HEK293 (cell line): ENCODE results near the gene IGFBP7.

ENCODE experiments used
- CTCF ChIA-PET: fragments of 350-600 bp; formaldehyde crosslinking; extraction: SDS; loops from one replicate; lab custom pipeline; 2021; ENCODE audit warnings: antibody characterized with exemption; lab: Yijun Ruan, JAX
- POLR2A ChIA-PET: fragments of 300-600 bp; formaldehyde crosslinking; extraction: SDS; loops from one replicate; lab custom pipeline; 2020; ENCODE audit warnings: antibody characterized with exemption, inconsistent platforms; lab: Yijun Ruan, JAX
- H3K27ac ChIP-seq: fragments of 200-500 bp; sonication (Bioruptor generic); 2 replicates; pipeline ENCODE4 v1.5.1; 2014; ENCODE audit warnings: low read depth, low read length, control low read depth, inconsistent platforms; ENCODE audit errors: extremely low read depth
- H3K36me3 ChIP-seq, 2 experiments: fragments of 200-500 bp in 1 of 2; sonication (Bioruptor generic) in 1 of 2; 1 replicate in 1 of 2; 2 replicates in 1 of 2; pipeline ENCODE4 v1.5.1; 2014 to 2017; ENCODE audit warnings: inconsistent platforms in 2 of 2, low read length in 2 of 2; ENCODE audit not compliant: control insufficient read depth in 2 of 2, insufficient read depth in 1 of 2
- H3K4me1 ChIP-seq: fragments of 200-500 bp; sonication (Bioruptor generic); 2 replicates; pipeline ENCODE4 v1.5.1; 2014; ENCODE audit warnings: mild to moderate bottlenecking, low read length, inconsistent platforms; ENCODE audit not compliant: control insufficient read depth, insufficient read depth
- H3K4me3 ChIP-seq: 2 replicates; pipeline ENCODE4 v1.5.1; 2011; ENCODE audit warnings: low read depth, mild to moderate bottlenecking, control low read depth, low read length, moderate library complexity
- H3K9me3 ChIP-seq: fragments of 200-500 bp; sonication (Bioruptor generic); 2 replicates; pipeline ENCODE4 v1.5.1; 2014; ENCODE audit warnings: low read depth, low read length, inconsistent platforms; ENCODE audit not compliant: control insufficient read depth, insufficient read depth
- EGR2 ChIP-seq: fragments of 450-650 bp; formaldehyde crosslinking; IDR thresholded peaks from 2 replicates; pipeline ENCODE4 v1.5.1; 2016; ENCODE audit warnings: low read depth, missing biosample characterization, missing genetic modification characterization
- GFI1B ChIP-seq: fragments of 450-650 bp; formaldehyde crosslinking; IDR thresholded peaks from 2 replicates; pipeline ENCODE4 v1.5.1; 2016; ENCODE audit warnings: missing biosample characterization, missing genetic modification characterization
- GLIS2 ChIP-seq: fragments of 450-650 bp; formaldehyde crosslinking; IDR thresholded peaks from 2 replicates; pipeline ENCODE4 v1.5.1; 2016; ENCODE audit warnings: missing biosample characterization, missing genetic modification characterization
- HOXC10 ChIP-seq: sonication (generic); formaldehyde crosslinking; IDR thresholded peaks from 2 replicates; pipeline ENCODE4 v1.8.1; 2023; ENCODE audit warnings: mild to moderate bottlenecking, missing genetic modification reagents
- KLF9 ChIP-seq: fragments of 450-650 bp; formaldehyde crosslinking; IDR thresholded peaks from 2 replicates; pipeline ENCODE4 v1.5.1; 2016; ENCODE audit warnings: missing biosample characterization, missing genetic modification characterization, low read depth
- PATZ1 ChIP-seq: fragments of 450-650 bp; formaldehyde crosslinking; IDR thresholded peaks from 2 replicates; pipeline ENCODE4 v1.5.1; 2016; ENCODE audit warnings: missing biosample characterization, missing genetic modification characterization
- ZFHX2 ChIP-seq: fragments of 450-650 bp; formaldehyde crosslinking; conservative IDR thresholded peaks from 2 replicates; pipeline ENCODE4 v1.5.1; 2016; ENCODE audit warnings: missing biosample characterization, missing genetic modification characterization
- ZNF18 ChIP-seq: fragments of 450-650 bp; formaldehyde crosslinking; IDR thresholded peaks from 2 replicates; pipeline ENCODE4 v1.5.1; 2016; ENCODE audit warnings: missing biosample characterization, missing genetic modification characterization
- ZNF416 ChIP-seq: fragments of 450-650 bp; formaldehyde crosslinking; IDR thresholded peaks from 2 replicates; pipeline ENCODE4 v1.5.1; 2016; ENCODE audit warnings: missing biosample characterization, missing genetic modification characterization
- ZNF426 ChIP-seq: fragments of 450-650 bp; formaldehyde crosslinking; IDR thresholded peaks from 2 replicates; pipeline ENCODE4 v1.5.1; 2017; ENCODE audit warnings: missing biosample characterization, missing genetic modification characterization, mild to moderate bottlenecking, inconsistent platforms, moderate library complexity
- ZNF488 ChIP-seq: fragments of 450-650 bp; formaldehyde crosslinking; IDR thresholded peaks from 2 replicates; pipeline ENCODE4 v1.5.1; 2016; ENCODE audit warnings: missing biosample characterization, missing genetic modification characterization
- ZNF529 ChIP-seq: fragments of 450-650 bp; formaldehyde crosslinking; IDR thresholded peaks from 2 replicates; pipeline ENCODE4 v1.5.1; 2017; ENCODE audit warnings: missing genetic modification characterization, missing biosample characterization; ENCODE audit not compliant: insufficient replicate concordance
- ZNF585B ChIP-seq: fragments of 450-650 bp; formaldehyde crosslinking; IDR thresholded peaks from 2 replicates; pipeline ENCODE4 v1.5.1; 2016; ENCODE audit warnings: missing biosample characterization, missing genetic modification characterization
- ZNF677 ChIP-seq: fragments of 450-650 bp; IDR thresholded peaks from 2 replicates; pipeline ENCODE4 v1.5.0; 2018; ENCODE audit warnings: missing biosample characterization, mild to moderate bottlenecking, missing genetic modification characterization, moderate library complexity
- ZNF76 ChIP-seq: fragments of 450-650 bp; formaldehyde crosslinking; IDR thresholded peaks from 2 replicates; pipeline ENCODE4; 2016; ENCODE audit warnings: low read depth, missing biosample characterization, missing genetic modification characterization, borderline replicate concordance
- ZNF776 ChIP-seq: fragments of 450-650 bp; formaldehyde crosslinking; IDR thresholded peaks from 2 replicates; pipeline ENCODE4 v1.5.0; 2017; ENCODE audit warnings: missing biosample characterization, missing genetic modification characterization, borderline replicate concordance
- TF ChIP-seq, protein P1 (sequence below): fragments of 450-650 bp; formaldehyde crosslinking; IDR thresholded peaks from 2 replicates; pipeline ENCODE4 v1.5.1; 2016; ENCODE audit warnings: missing biosample characterization, missing genetic modification characterization
- TF ChIP-seq, protein P2 (sequence below): fragments of 450-650 bp; formaldehyde crosslinking; IDR thresholded peaks from 2 replicates; pipeline ENCODE4 v1.5.1; 2017; ENCODE audit warnings: missing biosample characterization, missing genetic modification characterization

The IGFBP7 gene

DNA sequence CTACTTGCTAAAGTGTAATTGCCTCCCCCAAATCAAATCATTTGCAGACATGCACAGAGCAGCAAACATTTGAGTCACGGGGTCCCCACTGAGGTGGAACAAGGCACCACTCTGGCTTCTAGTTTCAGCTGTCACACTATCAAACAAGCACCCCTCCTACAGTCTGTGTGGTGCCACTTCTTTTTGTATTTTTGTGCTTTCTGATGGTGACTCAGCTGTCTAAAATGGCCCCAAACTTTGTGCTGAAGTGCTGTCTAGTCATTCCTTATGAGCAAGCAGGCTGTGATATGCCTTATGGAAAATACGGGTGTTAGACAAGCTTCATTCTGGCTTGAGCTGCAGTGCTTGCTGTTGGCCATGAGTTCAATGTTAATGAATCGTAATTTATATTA, 15.4 kb downstream of the IGFBP7 start:
- ChIA-PET CTCF (interaction anchor here (0.7 kb wide), 1 partner anchor 11 kb away, joined by 3 read pairs; no protein-coding TSS in a partner anchor), POLR2A (no interaction called here)
- no peaks in the 10 kb centered on the region for H3K4me1 ChIP-seq
- H3K9me3 ChIP-seq, result no peaks in the 10 kb centered on the region
- H3K27ac ChIP-seq, result no peak overlapping the region
- no peaks in the 10 kb centered on the region for H3K36me3 ChIP-seq
- H3K4me3 ChIP-seq, result no peak overlapping the region
- TF ChIP-seq ZNF426 (tag by site-specific recombination) (no peak), GLIS2 (tag by site-specific recombination) (no peak), ZNF529 (tag by site-specific recombination) (no peak), GFI1B (tag by site-specific recombination) (no peak), ZNF76 (tag by site-specific recombination) (no peak), HOXC10 (CRISPR knock-in tag) (no peak), ZNF18 (tag by site-specific recombination) (no peak), ZNF776 (no peak), PATZ1 (tag by site-specific recombination) (no peak), ZNF416 (tag by site-specific recombination) (no peak), ZNF585B (tag by site-specific recombination) (no peak), KLF9 (tag by site-specific recombination) (no peak), ZNF677 (no peak)
- TF ChIP-seq, protein P1, sequence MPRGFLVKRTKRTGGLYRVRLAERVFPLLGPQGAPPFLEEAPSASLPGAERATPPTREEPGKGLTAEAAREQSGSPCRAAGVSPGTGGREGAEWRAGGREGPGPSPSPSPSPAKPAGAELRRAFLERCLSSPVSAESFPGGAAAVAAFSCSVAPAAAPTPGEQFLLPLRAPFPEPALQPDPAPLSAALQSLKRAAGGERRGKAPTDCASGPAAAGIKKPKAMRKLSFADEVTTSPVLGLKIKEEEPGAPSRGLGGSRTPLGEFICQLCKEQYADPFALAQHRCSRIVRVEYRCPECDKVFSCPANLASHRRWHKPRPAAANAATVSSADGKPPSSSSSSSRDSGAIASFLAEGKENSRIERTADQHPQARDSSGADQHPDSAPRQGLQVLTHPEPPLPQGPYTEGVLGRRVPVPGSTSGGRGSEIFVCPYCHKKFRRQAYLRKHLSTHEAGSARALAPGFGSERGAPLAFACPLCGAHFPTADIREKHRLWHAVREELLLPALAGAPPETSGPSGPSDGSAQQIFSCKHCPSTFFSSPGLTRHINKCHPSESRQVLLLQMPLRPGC (tag by site-specific recombination), result no peak
- TF ChIP-seq, protein P2, sequence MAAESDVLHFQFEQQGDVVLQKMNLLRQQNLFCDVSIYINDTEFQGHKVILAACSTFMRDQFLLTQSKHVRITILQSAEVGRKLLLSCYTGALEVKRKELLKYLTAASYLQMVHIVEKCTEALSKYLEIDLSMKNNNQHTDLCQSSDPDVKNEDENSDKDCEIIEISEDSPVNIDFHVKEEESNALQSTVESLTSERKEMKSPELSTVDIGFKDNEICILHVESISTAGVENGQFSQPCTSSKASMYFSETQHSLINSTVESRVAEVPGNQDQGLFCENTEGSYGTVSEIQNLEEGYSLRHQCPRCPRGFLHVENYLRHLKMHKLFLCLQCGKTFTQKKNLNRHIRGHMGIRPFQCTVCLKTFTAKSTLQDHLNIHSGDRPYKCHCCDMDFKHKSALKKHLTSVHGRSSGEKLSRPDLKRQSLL (tag by site-specific recombination), result no peak

DNA sequence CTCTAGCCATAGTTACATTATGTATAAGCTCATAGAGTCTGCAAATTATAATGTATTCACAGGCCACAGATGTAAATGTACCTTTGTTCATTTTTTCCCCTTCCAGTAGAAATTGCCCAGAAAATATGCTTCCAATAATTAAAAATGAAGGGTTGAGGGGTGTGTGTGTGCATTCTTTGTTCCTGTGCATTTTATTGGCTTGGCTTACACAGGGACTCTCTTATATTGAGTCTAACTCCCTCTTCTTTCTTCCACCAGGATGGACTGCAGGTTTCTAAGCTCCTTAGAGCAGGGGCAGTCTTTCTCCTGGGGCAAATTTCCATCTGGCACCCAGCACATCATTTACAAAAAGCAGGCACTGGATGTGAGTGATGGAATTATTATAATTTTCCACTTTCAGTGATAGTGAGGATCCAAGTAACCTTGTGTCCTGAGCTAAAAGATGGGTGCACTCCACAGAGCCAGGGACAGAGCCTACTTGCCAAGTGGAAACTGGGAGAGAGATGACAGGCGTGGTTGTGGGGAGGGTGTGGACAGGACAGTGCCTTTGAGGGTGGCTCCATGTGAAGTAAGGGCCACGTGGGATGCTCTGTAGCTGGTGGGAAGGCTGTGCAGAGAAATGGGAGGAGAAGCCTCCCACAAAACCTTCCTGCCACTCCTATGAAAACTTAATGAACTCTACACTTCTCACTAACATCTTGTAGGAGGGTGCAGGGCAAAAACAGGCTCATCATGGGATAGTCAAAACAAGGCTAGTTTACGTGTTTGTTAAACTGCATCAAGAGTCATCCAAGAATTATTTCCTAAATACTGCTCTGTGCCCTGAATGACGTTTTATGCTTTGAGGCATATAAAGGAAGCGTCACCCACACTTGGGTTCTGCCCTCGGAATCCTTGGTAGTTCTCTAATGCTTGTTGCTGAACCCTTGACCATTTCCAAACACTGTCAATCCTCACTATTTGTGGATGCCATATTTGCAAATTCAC, 16.0 kb downstream of the IGFBP7 start:
- TF ChIP-seq ZNF488 (tag by site-specific recombination) (no peak), ZFHX2 (tag by site-specific recombination) (0 out of 2 replicates have a peak, but pooled peaks have one; percentile 19), EGR2 (tag by site-specific recombination) (0 out of 2 replicates have a peak, but pooled peaks have one; percentile 43)
- TF ChIP-seq, all 188 proteins: peak for 2
- CTCF ChIA-PET, result interaction anchor here (0.6 kb wide), 1 partner anchor 13 kb away, joined by 3 read pairs; no protein-coding TSS in a partner anchor
- no peaks in the 10 kb centered on the region for H3K36me3 ChIP-seq
- H3K4me1 ChIP-seq, result no peaks in the 10 kb centered on the region
- H3K27ac ChIP-seq, result no peak overlapping the region
- POLR2A ChIA-PET, result interaction anchor here (0.6 to 0.7 kb wide), 2 partner anchors 14 to 39 kb away, joined by 6 read pairs; no protein-coding TSS in a partner anchor
- H3K4me3 ChIP-seq, result no peak overlapping the region
- no peaks in the 10 kb centered on the region for H3K9me3 ChIP-seq
